AG04450 (cell line): ENCODE results near the gene RAB8B. TPM values are rescaled to one million over a fixed set of nuclear protein-coding genes. Genes with fewer than 3 reads are reported as not detected.

Experiments used
- CTCF ChIA-PET: fragments of 300-600, 350-600 bp; formaldehyde crosslinking; extraction: SDS; loops from one replicate; lab custom pipeline; 2022; ENCODE audit warnings: antibody characterized with exemption, inconsistent platforms; lab: Charles Lee
- POLR2A ChIA-PET: fragments of 350-600 bp; formaldehyde crosslinking; extraction: SDS; loops from one replicate; lab custom pipeline; 2021; ENCODE audit warnings: antibody characterized with exemption, inconsistent platforms; lab: Yijun Ruan, JAX
- DNase-seq: peaks from one replicate; pipeline ENCODE4 v3.0.0-alpha.2; 2011; ENCODE audit warnings: low read depth, low spot score
- H3K27ac ChIP-seq: one replicate; pipeline ENCODE4 v1.5.1; 2012; ENCODE audit warnings: low read depth, low read length, control low read depth
- H3K27me3 ChIP-seq: one replicate; pipeline ENCODE4 v1.6.0; 2012; ENCODE audit warnings: low read length; ENCODE audit not compliant: control insufficient read depth, insufficient read depth
- H3K4me3 ChIP-seq: 2 replicates; pipeline ENCODE4 v1.5.1; 2011; ENCODE audit warnings: mild to moderate bottlenecking, low read depth, low read length, control low read depth
- H3K9me3 ChIP-seq: 2 replicates; pipeline ENCODE4 v1.5.1; 2012; ENCODE audit warnings: low read length; ENCODE audit not compliant: control insufficient read depth, insufficient read depth
- CTCF ChIP-seq: IDR thresholded peaks from 2 replicates; pipeline ENCODE4 v1.5.1; 2011; ENCODE audit warnings: low read depth, low read length, control low read depth, inconsistent platforms
- polyA plus RNA-seq: library from polyadenylated mRNA; depleted of rRNA; stranded (reverse); fragments of >200 nt; gene quantifications from 2 replicates; pipeline ENCODE4 v1.2.3, GENCODE V29; 2011

The RAB8B gene
- polyA plus RNA-seq, 1 experiment: 82.4 TPM

- H3K27me3 ChIP-seq: no peaks in the 10 kb centered on the region
- no peak for TF ChIP-seq CTCF
- no peak for DNase-seq
- H3K9me3 ChIP-seq: no peaks in the 10 kb centered on the region
- CTCF ChIA-PET: interaction anchor here (1.0 kb wide), 1 partner anchor 107 kb away, joined by 3 read pairs; no protein-coding TSS in a partner anchor
- no peak overlapping the region for H3K27ac ChIP-seq
- H3K4me3 ChIP-seq: no peak overlapping the region
- POLR2A ChIA-PET: no interaction called here
Measured at GRCh38 chr15:63295341-63295740, 105.9 kb downstream of the RAB8B start.

- Histone ChIP-seq H3K27me3 (no peaks in the 10 kb centered on the region), H3K9me3 (no peaks in the 10 kb centered on the region), H3K27ac (no peak overlapping the region), H3K4me3 (no peak overlapping the region)
- ChIA-PET POLR2A (no interaction called here), CTCF (interaction anchor here (0.5 to 1.6 kb wide), 2 partner anchors 103 to 106 kb away, joined by 6 to 9 read pairs; no protein-coding TSS in a partner anchor)
- no peak for DNase-seq
- TF ChIP-seq CTCF: no peak
Measured at GRCh38 chr15:63296195-63296594, 106.8 kb downstream of the RAB8B start.

DNA sequence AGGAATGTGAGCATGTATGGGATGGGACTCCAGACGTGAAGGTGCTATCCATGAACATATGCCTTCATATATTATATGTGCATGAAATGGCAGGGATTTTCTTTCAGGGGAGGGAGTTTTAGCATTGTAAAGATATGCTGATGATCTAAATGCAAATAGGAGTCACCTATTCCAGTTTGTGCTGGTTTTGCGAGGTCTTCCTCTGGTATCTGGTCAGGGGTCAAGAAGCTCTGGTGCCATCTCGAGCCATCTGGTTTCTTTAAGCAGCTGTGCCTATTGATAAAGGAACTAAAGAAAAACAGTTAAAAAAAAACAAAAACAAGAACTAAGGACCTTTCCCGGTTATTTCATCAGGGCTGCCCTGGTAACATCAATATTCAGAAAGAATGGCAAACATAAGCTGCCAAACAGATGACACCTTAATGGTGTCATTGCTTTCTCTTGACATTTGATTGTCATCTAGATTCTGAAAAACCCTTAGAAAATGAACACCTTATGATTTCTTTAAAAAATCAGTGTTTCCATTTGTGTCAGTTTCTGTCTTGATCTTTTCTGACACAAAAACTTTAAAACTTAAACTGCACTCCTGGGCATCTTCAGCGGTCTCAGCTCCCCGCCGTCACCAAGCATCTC is 110.7 kb downstream of the RAB8B start:
- H3K27ac ChIP-seq: no peak overlapping the region
- no peak for DNase-seq
- H3K4me3 ChIP-seq: no peak overlapping the region
- ChIA-PET POLR2A (no interaction called here), CTCF (no interaction called here)
- no peaks in the 10 kb centered on the region for H3K9me3 ChIP-seq
- H3K27me3 ChIP-seq: no peaks in the 10 kb centered on the region
- no peak for TF ChIP-seq CTCF

GRCh38 chr15:63301088-63301487 is 111.7 kb downstream of the RAB8B start:
- Histone ChIP-seq H3K27me3 (no peaks in the 10 kb centered on the region), H3K27ac (no peak overlapping the region), H3K9me3 (no peaks in the 10 kb centered on the region), H3K4me3 (no peak overlapping the region)
- ChIA-PET CTCF (interaction anchor here (1.0 kb wide), 1 partner anchor 102 kb away, joined by 3 read pairs; no protein-coding TSS in a partner anchor), POLR2A (interaction anchor here (0.6 kb wide), 1 partner anchor 143 kb away, joined by 3 read pairs; no protein-coding TSS in a partner anchor)
- DNase-seq: no peak
- no peak for TF ChIP-seq CTCF

DNA sequence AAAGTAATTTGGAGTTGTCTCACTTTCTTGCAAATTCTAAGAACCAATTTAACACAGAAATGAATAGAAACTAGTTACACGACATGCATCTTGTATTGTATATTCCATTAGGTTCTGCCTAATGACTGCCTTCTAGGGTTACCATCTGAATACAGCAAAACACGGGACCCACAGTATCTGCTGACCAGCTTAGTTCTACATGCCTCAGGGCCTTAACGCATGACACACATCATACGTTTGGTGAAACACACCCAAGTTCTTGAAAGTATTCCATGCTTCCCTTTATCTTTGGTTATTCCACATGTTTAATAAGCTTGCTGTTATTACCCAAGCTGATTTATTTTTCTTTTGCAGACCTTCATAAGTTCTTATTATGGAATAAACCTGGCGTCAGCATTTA is 115.9 kb downstream of the RAB8B start:
- ChIA-PET CTCF (no interaction called here), POLR2A (no interaction called here)
- no peaks in the 10 kb centered on the region for H3K27me3 ChIP-seq
- no peak for DNase-seq
- H3K9me3 ChIP-seq: no peaks in the 10 kb centered on the region
- TF ChIP-seq CTCF: no peak
- no peak overlapping the region for H3K4me3 ChIP-seq
- no peak overlapping the region for H3K27ac ChIP-seq
